SK-N-MC (cell line): ENCODE data around the gene NPBWR2.

Experiments used
- EZH2 ChIP-seq: fragments of 200-600 bp; sonication (generic); IDR thresholded peaks from one replicate; pipeline ENCODE4 v1.6.1; 2017; ENCODE audit warnings: antibody characterized with exemption
- POLR2AphosphoS5 ChIP-seq: IDR thresholded peaks from 2 replicates; pipeline ENCODE4 v1.6.1; 2012; ENCODE audit warnings: mild to moderate bottlenecking, low read depth, low read length, borderline replicate concordance

GRCh38 chr20:64096535-64096934 lies 10.8 kb downstream of the NPBWR2 start:
- TF ChIP-seq POLR2AphosphoS5, result no peak
- no peak for TF ChIP-seq EZH2
